ENCODE results near the gene PGGT1B. TPM values are rescaled to one million over a fixed set of nuclear protein-coding genes. Genes with fewer than 3 reads are reported as not detected.
A peak's percentile ranks its signal among the peaks of the same experiment; 100 is the strongest.

PGGT1B gene
- total RNA-seq, 1 experiment from 2014 or later: 46.4 TPM

DNA sequence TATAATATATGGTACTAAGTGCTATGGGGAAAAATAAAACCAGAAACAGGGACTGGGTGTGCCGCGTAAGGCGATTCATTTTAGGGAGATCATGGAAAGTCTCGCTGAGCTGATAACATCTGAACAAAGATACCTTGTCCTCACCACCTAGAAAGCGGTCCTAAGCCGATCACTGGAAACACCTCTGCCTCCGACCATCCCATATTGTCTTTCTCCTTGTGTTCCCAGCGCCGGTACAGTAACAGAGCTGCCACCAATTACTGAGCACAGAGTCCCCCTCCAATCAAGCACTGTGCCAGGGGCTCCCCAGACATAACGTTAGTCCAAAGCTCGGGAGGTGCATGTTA, 33.1 kb upstream of the PGGT1B start:
- intact Hi-C loops (cut with micrococcal nuclease; ENCODE audit: unreplicated experiment): no loop called here
- Mint-ChIP-seq H3K27ac (ENCODE audit: unreplicated experiment) (peak overlapping the region; percentile 60), H3K27me3 (ENCODE audit: unreplicated experiment) (no peaks in the 10 kb centered on the region), H3K4me1 (ENCODE audit: low read depth, unreplicated experiment) (peaks cover 7% of the 10 kb centered on the region), H3K36me3 (ENCODE audit: insufficient read depth, unreplicated experiment) (peaks cover 15% of the 10 kb centered on the region), H3K9me3 (ENCODE audit: low read depth, unreplicated experiment) (peaks cover 2% of the 10 kb centered on the region), H3K4me3 (ENCODE audit: low read depth, unreplicated experiment) (peak overlapping the region; percentile 78)
- TF ChIP-seq, protein P1, sequence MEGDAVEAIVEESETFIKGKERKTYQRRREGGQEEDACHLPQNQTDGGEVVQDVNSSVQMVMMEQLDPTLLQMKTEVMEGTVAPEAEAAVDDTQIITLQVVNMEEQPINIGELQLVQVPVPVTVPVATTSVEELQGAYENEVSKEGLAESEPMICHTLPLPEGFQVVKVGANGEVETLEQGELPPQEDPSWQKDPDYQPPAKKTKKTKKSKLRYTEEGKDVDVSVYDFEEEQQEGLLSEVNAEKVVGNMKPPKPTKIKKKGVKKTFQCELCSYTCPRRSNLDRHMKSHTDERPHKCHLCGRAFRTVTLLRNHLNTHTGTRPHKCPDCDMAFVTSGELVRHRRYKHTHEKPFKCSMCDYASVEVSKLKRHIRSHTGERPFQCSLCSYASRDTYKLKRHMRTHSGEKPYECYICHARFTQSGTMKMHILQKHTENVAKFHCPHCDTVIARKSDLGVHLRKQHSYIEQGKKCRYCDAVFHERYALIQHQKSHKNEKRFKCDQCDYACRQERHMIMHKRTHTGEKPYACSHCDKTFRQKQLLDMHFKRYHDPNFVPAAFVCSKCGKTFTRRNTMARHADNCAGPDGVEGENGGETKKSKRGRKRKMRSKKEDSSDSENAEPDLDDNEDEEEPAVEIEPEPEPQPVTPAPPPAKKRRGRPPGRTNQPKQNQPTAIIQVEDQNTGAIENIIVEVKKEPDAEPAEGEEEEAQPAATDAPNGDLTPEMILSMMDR (IDR thresholded peaks at IDR 0.05; ENCODE audit: unreplicated experiment): no peak
- no peak for DNase-seq
- BruUV-seq (replicated peaks): no TSS peak
- CTCF ChIA-PET: interaction anchor here (0.6 to 1.2 kb wide), 8 partner anchors 30 to 349 kb away, joined by 3 to 6 read pairs (median 3); partner anchors contain the start of genes FEM1C and TRIM36

DNA sequence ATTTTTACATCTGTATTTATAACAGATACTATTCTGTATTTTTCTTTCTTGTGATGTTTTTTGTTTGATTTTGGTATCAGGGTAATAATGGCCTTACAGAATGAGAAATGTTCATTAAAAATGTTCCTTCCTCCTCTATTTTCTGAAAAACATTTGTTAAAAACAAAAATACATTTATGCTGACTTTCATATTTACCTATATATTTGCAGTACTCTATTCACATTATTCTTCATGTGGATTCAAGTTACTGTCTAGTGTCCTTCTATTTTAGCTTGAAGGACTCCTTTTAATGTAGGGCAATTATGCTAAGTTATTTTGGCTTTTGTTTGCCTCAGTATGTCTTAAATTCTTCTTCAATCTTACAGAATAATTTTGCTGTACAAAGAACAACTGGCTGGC, 28.7 kb upstream of the PGGT1B start:
- BruUV-seq (replicated peaks): no TSS peak
- Mint-ChIP-seq H3K4me3 (ENCODE audit: low read depth, unreplicated experiment) (no peak overlapping the region), H3K4me1 (ENCODE audit: low read depth, unreplicated experiment) (peaks cover 7% of the 10 kb centered on the region), H3K27me3 (ENCODE audit: unreplicated experiment) (no peaks in the 10 kb centered on the region), H3K36me3 (ENCODE audit: insufficient read depth, unreplicated experiment) (peaks cover 13% of the 10 kb centered on the region), H3K27ac (ENCODE audit: unreplicated experiment) (no peak overlapping the region), H3K9me3 (ENCODE audit: low read depth, unreplicated experiment) (no peaks in the 10 kb centered on the region)
- intact Hi-C loops (cut with micrococcal nuclease; ENCODE audit: unreplicated experiment): no loop called here
- CTCF ChIA-PET: no interaction called here
- TF ChIP-seq, protein P1 (IDR thresholded peaks at IDR 0.05; ENCODE audit: unreplicated experiment): no peak
- no peak for DNase-seq

DNA sequence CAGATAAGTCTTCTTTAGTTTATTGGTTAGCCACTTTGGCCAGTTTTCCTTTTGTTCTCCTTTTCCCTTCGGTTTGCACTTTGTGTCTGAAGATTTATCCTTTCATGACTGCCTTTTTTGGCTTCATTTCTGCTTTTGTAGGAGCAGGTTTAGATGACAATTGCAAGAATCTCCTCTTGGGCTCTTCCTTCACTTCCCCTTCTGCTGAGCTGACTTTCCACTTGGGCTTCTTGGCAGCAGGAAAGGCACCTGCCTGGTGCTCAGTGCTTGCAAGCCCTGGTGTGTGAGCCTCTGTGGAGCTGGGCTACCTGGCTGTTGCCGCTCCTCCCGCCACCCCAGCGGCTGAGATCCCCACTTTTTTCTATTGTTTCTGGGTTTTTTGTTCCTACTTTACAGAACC, 26.4 kb upstream of the PGGT1B start:
- intact Hi-C loops (cut with micrococcal nuclease; ENCODE audit: unreplicated experiment): no loop called here
- H3K4me3 Mint-ChIP-seq (ENCODE audit: low read depth, unreplicated experiment): no peak overlapping the region
- no peak for DNase-seq
- H3K9me3 Mint-ChIP-seq (ENCODE audit: low read depth, unreplicated experiment): no peaks in the 10 kb centered on the region
- CTCF ChIA-PET: interaction anchor here (0.6 kb wide), 1 partner anchor 9 kb away, joined by 3 read pairs; no protein-coding TSS in a partner anchor
- no peaks in the 10 kb centered on the region for H3K27me3 Mint-ChIP-seq (ENCODE audit: unreplicated experiment)
- BruUV-seq (replicated peaks): no TSS peak
- H3K4me1 Mint-ChIP-seq (ENCODE audit: low read depth, unreplicated experiment): peaks cover 12% of the 10 kb centered on the region
- H3K27ac Mint-ChIP-seq (ENCODE audit: unreplicated experiment): no peak overlapping the region
- TF ChIP-seq, protein P1 (IDR thresholded peaks at IDR 0.05; ENCODE audit: unreplicated experiment): no peak
- no peaks in the 10 kb centered on the region for H3K36me3 Mint-ChIP-seq (ENCODE audit: insufficient read depth, unreplicated experiment)

DNA sequence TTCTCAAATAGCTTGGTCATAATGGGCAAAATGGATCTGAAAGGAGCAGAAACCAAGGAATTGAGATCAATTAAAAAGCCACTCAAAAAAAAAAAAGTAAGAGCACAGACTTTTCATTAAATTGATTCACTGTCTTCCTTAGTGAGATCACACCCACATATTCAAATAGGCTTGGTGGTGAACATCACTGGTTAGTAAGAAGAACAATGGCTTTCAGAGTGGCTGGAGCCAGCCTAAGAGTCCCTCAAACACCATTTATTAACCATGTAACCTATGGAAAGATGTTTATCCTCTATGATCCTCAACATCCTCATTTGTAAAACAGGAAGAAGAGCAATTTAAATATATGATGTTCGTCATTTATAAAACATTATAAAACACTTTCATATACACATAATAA, 21.3 kb upstream of the PGGT1B start:
- Mint-ChIP-seq H3K9me3 (ENCODE audit: low read depth, unreplicated experiment) (no peaks in the 10 kb centered on the region), H3K4me1 (ENCODE audit: low read depth, unreplicated experiment) (peaks cover 12% of the 10 kb centered on the region), H3K27me3 (ENCODE audit: unreplicated experiment) (no peaks in the 10 kb centered on the region), H3K4me3 (ENCODE audit: low read depth, unreplicated experiment) (no peak overlapping the region), H3K36me3 (ENCODE audit: insufficient read depth, unreplicated experiment) (no peaks in the 10 kb centered on the region), H3K27ac (ENCODE audit: unreplicated experiment) (no peak overlapping the region)
- BruUV-seq (replicated peaks): no TSS peak
- CTCF ChIA-PET: no interaction called here
- TF ChIP-seq, protein P1 (IDR thresholded peaks at IDR 0.05; ENCODE audit: unreplicated experiment): no peak
- DNase-seq: no peak
- intact Hi-C loops (cut with micrococcal nuclease; ENCODE audit: unreplicated experiment): no loop called here
